Peyer's patch (tissue), 4 donors: ENCODE measurements around the gene STK32B. TPM values are rescaled to one million over a fixed set of nuclear protein-coding genes. Genes with fewer than 3 reads are reported as not detected.

Experiments used
- DNase-seq, 3 donors: peaks; one replicate each; pipeline ENCODE4 v3.0.0-alpha.2; 2017 to 2019
- H3K27ac ChIP-seq, 4 donors: fragments of 200-600 bp; sonication (generic); one replicate each; pipeline ENCODE4 v1.5.1; 2016 to 2019
- H3K27me3 ChIP-seq, 2 donors: fragments of 200-600 bp; sonication (generic); one replicate each; pipeline ENCODE4 v1.5.1; 2019
- H3K36me3 ChIP-seq, 3 donors: fragments of 200-600 bp; sonication (generic); one replicate each; pipeline ENCODE4 v1.5.1; 2016 to 2019
- H3K4me1 ChIP-seq, 4 donors: fragments of 200-600 bp; sonication (generic); one replicate each; pipeline ENCODE4 v1.5.1; 2016 to 2019
- H3K4me3 ChIP-seq, 4 donors: fragments of 200-600 bp; sonication (generic); 1 replicate in 3 of 4; 2 replicates in 1 of 4; pipeline ENCODE4 v1.5.1; 2016 to 2019; ENCODE audit warnings: mild to moderate bottlenecking in 1 of 4
- H3K9me3 ChIP-seq, 4 donors: fragments of 200-600 bp; sonication (generic); one replicate each; pipeline ENCODE4 v1.5.1; 2016 to 2019; ENCODE audit warnings: mild to moderate bottlenecking in 1 of 4
- CTCF ChIP-seq, 6 experiments: fragments of 450-650 bp in 4 of 6; fragments of 200-600 bp in 2 of 6; sonication (generic) in 1 of 6; IDR thresholded peaks; one replicate each; pipeline ENCODE4 v1.5.1; 2017 to 2019; ENCODE audit warnings: antibody characterized with exemption in 6 of 6, mild to moderate bottlenecking in 3 of 6, moderate library complexity in 1 of 6
- POLR2A ChIP-seq, 2 donors: fragments of 450-650 bp; IDR thresholded peaks; one replicate each; pipeline ENCODE4 v1.5.1; 2017; ENCODE audit warnings: antibody characterized with exemption in 2 of 2, mild to moderate bottlenecking in 2 of 2, moderate library complexity in 2 of 2
- total RNA-seq, 4 donors: library from RNA; depleted of rRNA; stranded (reverse); fragments of >200 nt; gene quantifications; one replicate each; pipeline ENCODE4 v1.1.0, GENCODE V29; 2016

Gene STK32B
- total RNA-seq, 4 donors from 2014 or later, result 0.35 to 3.3 (median 1.3) TPM

GRCh38 chr4:5256421-5256820 is 205.1 kb downstream of the STK32B start:
- Histone ChIP-seq H3K9me3 (no peaks in the 10 kb centered on the region), H3K4me3 (no peak overlapping the region), H3K27me3 (no peaks in the 10 kb centered on the region), H3K36me3 (no peaks in the 10 kb centered on the region), H3K4me1 (no peaks in the 10 kb centered on the region), H3K27ac (no peak overlapping the region)
- TF ChIP-seq POLR2A (IDR thresholded peaks at IDR 0.05) (no peak), CTCF (IDR thresholded peaks at IDR 0.05) (no peak)
- no peak for DNase-seq

- no peak for TF ChIP-seq CTCF (IDR thresholded peaks at IDR 0.05)
- no peak for TF ChIP-seq POLR2A (IDR thresholded peaks at IDR 0.05)
- no peak overlapping the region for H3K27ac ChIP-seq
- no peaks in the 10 kb centered on the region for H3K9me3 ChIP-seq
- no peaks in the 10 kb centered on the region for H3K4me1 ChIP-seq
- no peak overlapping the region for H3K4me3 ChIP-seq
- no peaks in the 10 kb centered on the region for H3K36me3 ChIP-seq
- no peak for DNase-seq
- H3K27me3 ChIP-seq, result no peaks in the 10 kb centered on the region
Measured at GRCh38 chr4:5257086-5257485, 205.8 kb downstream of the STK32B start.

GRCh38 chr4:5259471-5259870 is 208.2 kb downstream of the STK32B start:
- DNase-seq, result no peak
- no peaks in the 10 kb centered on the region for H3K4me1 ChIP-seq
- H3K36me3 ChIP-seq, result no peaks in the 10 kb centered on the region
- H3K9me3 ChIP-seq, result no peaks in the 10 kb centered on the region
- H3K4me3 ChIP-seq, result no peak overlapping the region
- no peaks in the 10 kb centered on the region for H3K27me3 ChIP-seq
- TF ChIP-seq POLR2A (IDR thresholded peaks at IDR 0.05), result no peak
- no peak for TF ChIP-seq CTCF (IDR thresholded peaks at IDR 0.05)
- no peak overlapping the region for H3K27ac ChIP-seq

GRCh38 chr4:5260121-5260520 is 208.8 kb downstream of the STK32B start:
- DNase-seq, result no peak
- Histone ChIP-seq H3K27ac (no peak overlapping the region), H3K9me3 (no peaks in the 10 kb centered on the region), H3K36me3 (no peaks in the 10 kb centered on the region), H3K27me3 (no peaks in the 10 kb centered on the region), H3K4me3 (no peak overlapping the region), H3K4me1 (no peaks in the 10 kb centered on the region)
- no peak for TF ChIP-seq POLR2A (IDR thresholded peaks at IDR 0.05)

- Histone ChIP-seq H3K36me3 (no peaks in the 10 kb centered on the region), H3K27ac (no peak overlapping the region), H3K4me3 (no peak overlapping the region), H3K4me1 (no peaks in the 10 kb centered on the region), H3K9me3 (no peaks in the 10 kb centered on the region), H3K27me3 (no peaks in the 10 kb centered on the region)
- DNase-seq, result no peak
- TF ChIP-seq POLR2A (IDR thresholded peaks at IDR 0.05) (no peak), CTCF (IDR thresholded peaks at IDR 0.05) (no peak)
Measured at GRCh38 chr4:5261866-5262265, 210.6 kb downstream of the STK32B start.

- no peaks in the 10 kb centered on the region for H3K4me1 ChIP-seq
- TF ChIP-seq CTCF (IDR thresholded peaks at IDR 0.05) (no peak), POLR2A (IDR thresholded peaks at IDR 0.05) (no peak)
- no peak overlapping the region for H3K4me3 ChIP-seq
- no peaks in the 10 kb centered on the region for H3K27me3 ChIP-seq
- H3K27ac ChIP-seq, result no peak overlapping the region
- H3K9me3 ChIP-seq, result no peaks in the 10 kb centered on the region
- DNase-seq, result no peak
- no peaks in the 10 kb centered on the region for H3K36me3 ChIP-seq
Measured at GRCh38 chr4:5266991-5267390, 215.7 kb downstream of the STK32B start.
